GM12864 (cell line): ENCODE measurements around the gene ARL10.

ENCODE experiments used
- DNase-seq: peaks from one replicate; pipeline ENCODE4 v3.0.0-alpha.2; 2011; ENCODE audit warnings: low read depth
- H3K4me3 ChIP-seq: 2 replicates; pipeline ENCODE4 v1.5.1; 2011; ENCODE audit warnings: mild to moderate bottlenecking, low read depth, low read length, control low read depth
- CTCF ChIP-seq: IDR thresholded peaks from 2 replicates; pipeline ENCODE4 v1.5.1; 2011; ENCODE audit warnings: low read depth, mild to moderate bottlenecking, moderate library complexity, low read length, control low read depth, inconsistent platforms; ENCODE audit errors: missing control alignments

ARL10 gene

GRCh38 chr5:176339304-176339703 is 26.0 kb upstream of the ARL10 start:
- no peak overlapping the region for H3K4me3 ChIP-seq
- no peak for DNase-seq
- TF ChIP-seq CTCF, result no peak

GRCh38 chr5:176341325-176342157 is 23.7 kb upstream of the ARL10 start:
- no peak for TF ChIP-seq CTCF
- H3K4me3 ChIP-seq, result no peak overlapping the region
- no peak for DNase-seq

- no peak overlapping the region for H3K4me3 ChIP-seq
- TF ChIP-seq CTCF, result no peak
- no peak for DNase-seq
Observed at GRCh38 chr5:176342158-176342483, 23.2 kb upstream of the ARL10 start.

- no peak overlapping the region for H3K4me3 ChIP-seq
- TF ChIP-seq CTCF, result no peak
- DNase-seq, result no peak
Observed at GRCh38 chr5:176342766-176343458, 22.4 kb upstream of the ARL10 start.

GRCh38 chr5:176350416-176350815 is 14.9 kb upstream of the ARL10 start:
- no peak for DNase-seq
- no peak overlapping the region for H3K4me3 ChIP-seq
- TF ChIP-seq CTCF, result no peak

- DNase-seq, result no peak
- H3K4me3 ChIP-seq, result no peak overlapping the region
- no peak for TF ChIP-seq CTCF
Observed at GRCh38 chr5:176352116-176352878, 13.0 kb upstream of the ARL10 start.
